Measurements from ENCODE around the gene HIRIP3.
"Not testable (repeated sequence)": the region's sequence is repeated elsewhere in the genome, so short reads cannot be mapped to it uniquely, and the experiment has no call there.

Gene HIRIP3, protein sequence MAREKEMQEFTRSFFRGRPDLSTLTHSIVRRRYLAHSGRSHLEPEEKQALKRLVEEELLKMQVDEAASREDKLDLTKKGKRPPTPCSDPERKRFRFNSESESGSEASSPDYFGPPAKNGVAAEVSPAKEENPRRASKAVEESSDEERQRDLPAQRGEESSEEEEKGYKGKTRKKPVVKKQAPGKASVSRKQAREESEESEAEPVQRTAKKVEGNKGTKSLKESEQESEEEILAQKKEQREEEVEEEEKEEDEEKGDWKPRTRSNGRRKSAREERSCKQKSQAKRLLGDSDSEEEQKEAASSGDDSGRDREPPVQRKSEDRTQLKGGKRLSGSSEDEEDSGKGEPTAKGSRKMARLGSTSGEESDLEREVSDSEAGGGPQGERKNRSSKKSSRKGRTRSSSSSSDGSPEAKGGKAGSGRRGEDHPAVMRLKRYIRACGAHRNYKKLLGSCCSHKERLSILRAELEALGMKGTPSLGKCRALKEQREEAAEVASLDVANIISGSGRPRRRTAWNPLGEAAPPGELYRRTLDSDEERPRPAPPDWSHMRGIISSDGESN

DNA sequence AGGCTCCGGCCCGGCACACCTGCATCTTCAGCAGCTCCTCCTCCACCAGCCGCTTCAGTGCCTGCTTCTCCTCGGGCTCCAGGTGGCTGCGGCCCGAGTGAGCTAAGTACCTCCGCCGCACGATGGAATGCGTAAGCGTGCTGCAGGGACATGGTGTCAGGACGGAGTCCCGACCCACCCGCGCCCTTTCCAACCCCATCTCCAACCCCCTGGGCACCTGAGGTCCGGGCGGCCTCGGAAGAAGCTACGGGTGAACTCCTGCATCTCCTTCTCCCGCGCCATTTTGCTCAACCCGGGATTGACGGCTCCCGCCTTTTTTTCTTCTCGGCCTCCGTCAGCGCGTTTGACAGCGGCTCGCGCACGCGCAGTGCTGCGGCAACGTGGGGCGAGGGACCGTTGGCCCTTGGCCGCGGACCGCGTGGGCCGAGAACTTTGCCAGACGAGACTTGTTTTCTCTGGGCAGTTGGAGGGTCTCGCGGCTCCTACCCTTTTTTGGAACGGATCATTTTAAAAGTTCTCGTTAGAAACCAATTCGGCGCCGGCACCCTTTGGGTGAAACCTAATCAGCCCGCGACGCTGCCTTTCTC is at the start of gene HIRIP3:
HIRIP3 (minus strand) TSS at position 294 of the 587 bp plus-strand sequence; CDS start at position 282, 12 bp downstream.
- DNase-seq: peak; percentile 82

DNA sequence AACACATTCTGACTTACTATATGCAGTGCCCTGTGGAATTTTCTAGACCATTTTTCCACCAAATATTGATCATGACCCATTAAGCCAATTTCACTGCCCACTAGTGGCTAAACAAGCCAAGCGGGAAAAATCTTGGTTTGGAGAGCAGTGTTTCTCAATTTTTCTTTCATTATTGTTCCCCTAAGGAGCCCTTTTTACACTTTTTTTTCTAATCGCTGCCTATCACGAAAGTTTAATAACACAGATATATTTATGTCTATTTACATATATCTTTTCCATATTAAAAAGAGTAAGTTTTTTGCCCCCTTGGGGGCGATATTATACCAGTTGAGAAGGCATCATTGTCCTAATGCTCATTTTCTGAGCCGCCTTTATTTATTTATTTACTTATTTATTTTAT is 46.4 kb upstream of the HIRIP3 start:
- DNase-seq: no peak

DNA sequence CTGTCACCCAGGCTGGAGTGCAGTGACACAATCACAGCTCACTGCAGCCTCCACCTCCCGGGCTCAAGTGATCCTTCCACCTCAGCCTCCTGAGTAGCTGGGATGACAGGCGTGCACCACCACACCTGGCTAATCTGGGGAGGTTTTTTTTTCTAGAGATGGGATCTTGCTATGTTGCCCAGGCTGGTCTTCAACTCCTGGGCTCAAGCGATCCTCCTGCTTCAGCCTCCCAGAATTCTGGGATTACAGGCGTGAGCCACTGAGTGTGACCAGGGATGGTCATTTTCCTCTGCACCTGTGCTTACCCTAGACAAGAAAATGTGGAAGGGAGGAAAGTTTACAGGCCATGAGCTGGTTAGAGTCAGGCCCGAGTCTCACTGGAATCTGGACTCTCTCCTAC is 45.3 kb upstream of the HIRIP3 start:
- not testable (repeated sequence) for DNase-seq

DNA sequence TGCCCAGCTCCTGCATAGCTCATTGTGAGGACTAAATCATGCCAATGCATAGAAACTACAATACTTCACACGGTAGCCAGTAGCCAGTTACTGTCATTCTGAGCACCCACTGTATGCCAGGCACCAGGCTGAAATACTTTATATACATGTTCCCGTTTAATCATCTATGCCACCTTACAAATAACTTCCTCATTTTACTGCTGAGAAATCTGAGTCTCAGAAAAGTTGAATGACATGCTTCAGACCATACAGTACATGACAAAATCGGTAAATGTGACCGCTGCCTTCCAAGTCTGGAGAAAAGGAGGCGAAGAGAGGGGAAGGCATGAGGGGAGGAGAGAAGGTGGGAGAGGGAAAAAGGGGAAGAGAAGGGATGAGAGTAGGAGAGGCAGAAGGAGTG is 44.8 kb upstream of the HIRIP3 start:
- no peak for DNase-seq

DNA sequence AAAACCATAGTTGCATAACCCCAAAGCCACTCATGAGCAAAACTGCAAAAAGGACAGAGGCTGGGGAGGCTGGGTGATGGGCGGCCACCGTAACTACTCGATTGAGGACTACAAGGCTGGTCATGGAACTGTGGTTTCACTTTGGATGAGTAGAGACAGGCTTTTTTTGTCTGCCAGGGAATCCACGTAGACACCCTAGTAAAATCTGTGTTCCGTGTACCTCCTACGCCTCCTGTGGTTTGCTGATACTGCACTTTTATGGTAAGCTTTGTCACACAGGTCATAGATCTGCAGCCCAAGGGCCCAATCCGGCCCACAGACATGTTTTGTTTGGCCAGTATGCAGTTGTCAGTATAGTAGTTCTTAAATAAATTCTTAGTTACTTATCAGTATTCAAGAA is 37.9 kb upstream of the HIRIP3 start:
- DNase-seq: no peak

DNA sequence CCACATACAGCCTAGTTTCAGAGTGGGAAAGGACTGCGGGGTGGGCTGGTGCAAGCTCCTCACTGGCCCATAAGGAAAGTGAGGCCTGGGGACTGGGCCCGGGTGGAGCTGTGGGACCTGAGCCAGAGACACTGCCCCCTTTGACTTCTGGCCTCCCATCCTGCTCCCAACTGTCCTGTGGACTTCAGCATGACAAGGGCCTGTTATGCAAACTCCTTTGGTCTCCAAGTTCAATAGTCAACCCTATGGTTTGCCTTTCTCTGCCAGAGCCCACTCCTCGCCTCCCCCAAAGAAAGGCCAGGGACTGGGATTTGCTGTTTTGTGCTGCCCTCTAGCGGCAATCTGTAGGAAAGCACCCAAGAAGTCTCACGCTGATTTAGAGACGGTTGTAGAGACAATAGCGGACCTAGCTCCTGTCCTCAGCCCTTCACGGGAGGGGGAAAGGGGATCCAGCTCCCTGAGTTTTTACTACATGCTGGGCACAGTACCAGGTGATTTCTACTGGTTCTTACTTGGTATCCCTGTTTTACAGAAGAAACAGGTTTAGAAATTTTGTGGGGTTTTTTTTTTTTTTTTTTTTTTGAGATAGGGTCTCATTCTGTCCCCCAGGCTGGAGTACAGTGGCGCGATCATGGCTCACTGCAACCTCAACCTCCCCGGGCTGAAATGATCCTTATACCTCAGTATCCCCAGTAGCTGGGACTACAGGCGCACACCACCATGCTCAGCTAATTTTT is 36.8 kb upstream of the HIRIP3 start:
- DNase-seq: peak; percentile 48

DNA sequence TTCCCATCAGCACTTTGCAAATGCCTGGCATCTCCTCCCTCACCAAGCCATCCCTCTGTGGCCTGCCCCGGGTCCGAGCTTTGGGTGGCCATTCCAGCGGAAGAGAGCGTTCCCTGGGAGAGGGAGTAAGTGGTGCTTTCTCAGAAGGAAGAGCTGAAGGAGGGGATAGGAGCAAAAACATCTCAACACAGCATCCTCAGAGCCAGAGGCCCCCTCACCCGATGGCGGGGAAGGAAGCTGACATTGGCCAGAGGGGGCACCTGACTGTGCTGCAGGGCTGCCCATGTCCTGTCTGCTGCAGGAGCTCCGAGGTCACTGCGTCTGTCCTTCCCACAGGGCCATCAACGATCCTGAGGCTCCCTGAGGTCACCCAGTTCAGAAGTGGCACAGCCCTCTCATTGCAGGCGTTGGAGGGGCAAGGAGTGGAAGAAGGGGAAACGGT is 36.1 kb upstream of the HIRIP3 start:
- no peak for DNase-seq

DNA sequence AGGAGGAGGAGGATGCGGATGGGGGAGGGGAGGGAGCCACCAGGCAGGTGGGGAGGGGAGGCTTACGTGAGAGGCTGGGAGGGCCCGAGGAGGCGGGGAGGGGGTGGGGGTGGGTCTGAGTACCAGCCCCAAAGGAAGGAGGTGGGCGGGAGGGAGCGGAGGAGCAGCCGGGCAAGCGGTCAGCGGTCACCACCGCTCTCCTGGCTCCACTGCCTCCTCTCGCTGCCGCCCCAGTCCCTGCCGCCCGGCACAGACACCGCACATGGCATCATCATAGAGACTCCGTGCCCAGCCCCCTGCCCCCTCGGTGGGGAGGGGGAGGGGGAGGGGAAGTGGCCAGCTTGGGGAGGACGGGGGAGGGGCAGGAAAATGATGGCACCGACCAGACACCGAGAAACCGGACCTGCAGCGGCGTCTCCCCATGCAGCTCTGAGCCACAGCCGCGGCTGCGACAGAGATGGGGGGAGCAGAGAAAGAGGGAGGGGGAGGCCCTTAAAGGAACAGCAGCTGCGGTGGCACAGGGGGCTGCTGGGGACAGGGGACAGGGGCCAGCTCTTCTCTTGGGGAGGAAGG is 35.5 kb upstream of the HIRIP3 start, which contains the start of gene TLCD3B:
TLCD3B (minus strand) TSS at position 431 of the 573 bp plus-strand sequence. CDS start 744 bp downstream, outside the sequence.
- DNase-seq: no peak

DNA sequence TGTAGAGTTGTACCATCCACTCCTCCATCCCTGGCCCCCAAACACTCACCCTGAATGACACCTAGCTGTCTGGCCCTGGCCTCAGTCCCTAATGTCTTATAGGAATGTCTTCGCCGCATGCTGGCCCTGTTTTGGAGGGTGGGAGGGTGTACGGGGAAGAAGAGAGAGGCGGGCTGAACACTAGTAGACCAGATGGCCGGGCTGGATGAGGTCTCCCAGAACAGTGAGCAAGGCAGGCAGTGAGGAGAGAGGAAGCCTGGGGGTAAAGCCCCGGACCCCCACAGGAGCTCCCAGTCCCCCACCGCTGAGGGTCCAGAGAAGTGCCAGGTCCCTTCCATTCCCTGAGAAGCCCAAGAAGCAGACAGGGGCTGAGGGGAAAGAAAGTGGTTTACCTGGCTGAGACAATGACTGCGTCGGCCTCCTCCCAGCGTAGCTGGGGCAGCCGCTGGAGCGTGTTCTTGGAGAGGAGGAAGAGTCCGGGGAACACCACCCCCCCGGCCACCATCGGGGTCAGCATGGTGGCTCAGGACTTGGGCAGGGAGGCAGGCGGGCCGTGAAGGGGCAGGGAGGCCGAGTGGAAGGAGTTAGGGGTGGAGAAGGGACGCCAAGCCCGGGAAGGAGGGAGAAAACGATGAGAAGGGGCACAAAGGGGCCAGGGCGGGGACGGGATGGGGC is 34.7 kb upstream of the HIRIP3 start:
- DNase-seq: no peak

DNA sequence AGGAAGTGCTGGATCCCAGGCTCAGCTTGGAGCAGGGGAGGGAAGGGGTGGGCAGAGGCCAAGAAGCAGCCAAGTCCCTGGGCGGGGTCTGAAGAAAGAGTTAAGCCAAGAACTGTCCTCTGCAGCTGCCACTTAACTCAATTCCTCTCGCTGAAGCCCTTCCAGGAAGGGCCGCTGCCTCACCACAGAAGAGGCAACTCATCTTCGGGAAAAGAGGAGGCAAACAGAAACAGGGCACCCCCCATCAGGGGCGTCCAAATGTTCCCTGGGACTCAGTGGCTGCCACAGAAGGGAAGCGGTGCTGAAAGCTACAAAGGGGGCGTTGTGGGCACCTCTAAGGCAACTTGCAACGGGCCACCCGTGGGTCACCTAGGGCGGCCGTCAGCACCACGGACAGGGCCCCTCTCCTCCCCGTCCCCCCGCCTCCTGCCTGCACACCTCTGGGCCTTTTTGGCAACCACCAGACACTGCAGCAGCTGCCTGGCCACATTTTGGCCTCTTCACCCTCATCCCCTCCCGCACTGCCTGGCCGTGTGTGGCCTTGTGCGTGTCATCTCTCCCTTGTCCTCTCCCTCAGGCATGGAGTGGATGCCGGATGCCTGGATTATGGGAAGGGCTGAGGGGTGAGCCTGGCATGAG is 33.1 kb upstream of the HIRIP3 start:
- DNase-seq: no peak

DNA sequence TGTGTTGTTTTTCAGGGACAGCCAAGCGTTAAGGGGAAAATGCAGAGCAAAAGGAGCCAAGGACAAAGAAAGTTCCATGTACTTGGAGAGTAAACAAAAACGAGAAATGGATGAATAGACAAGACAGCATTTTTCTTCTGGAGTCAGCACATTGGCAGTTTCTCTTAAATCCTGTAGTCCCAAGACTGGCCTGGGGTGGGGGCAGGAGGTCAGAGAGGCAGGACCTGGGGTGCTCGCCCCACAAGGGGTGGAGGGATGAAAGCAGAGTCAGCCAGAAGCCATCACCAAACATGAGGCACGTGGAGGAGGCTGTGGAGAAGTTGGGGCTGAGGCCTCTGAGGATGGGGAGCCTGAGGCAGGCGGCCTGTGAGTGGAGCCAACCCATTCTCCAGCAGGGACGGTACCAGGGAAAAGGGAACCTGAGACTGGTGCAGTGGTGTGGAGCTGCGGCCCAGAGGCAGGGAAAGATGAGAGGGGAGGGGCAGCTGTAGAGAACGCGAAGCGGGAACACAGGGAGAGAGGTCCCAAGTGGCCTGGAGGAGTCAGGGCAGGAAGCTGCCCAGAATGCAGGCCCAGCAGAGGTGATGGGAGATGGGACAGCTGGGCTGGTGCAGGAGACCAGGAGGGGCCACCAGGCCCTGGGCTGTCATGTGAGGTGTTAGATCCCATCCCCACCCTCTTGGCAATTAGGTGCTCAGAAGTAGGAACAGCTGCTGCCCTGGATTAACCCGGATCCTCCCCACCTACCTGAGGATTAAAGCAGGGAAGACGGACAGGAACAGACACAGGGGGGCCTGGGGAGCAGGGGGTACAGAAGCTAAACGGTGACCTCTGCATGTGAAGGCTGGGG is 32.4 kb upstream of the HIRIP3 start:
- no peak for DNase-seq

DNA sequence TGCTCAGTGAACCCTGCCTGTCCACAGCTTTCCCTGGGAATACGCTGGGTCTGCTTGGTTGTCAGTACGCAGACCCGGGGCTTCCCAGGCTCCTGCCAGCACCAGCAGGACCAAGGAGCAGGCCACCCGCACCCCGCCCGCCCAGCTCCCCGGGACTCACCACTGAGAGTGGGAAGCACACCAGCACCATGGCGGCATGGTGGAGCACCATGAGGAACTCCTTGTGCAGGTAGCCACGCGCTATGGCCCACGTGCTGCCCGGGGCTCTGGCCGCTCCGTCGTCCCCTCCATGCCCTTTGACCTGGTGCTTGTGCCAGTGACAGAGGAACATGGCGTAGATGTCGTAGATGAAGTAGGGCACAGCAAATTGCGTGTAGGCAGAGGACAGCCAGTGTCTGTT is 31.0 kb upstream of the HIRIP3 start:
- DNase-seq: no peak

DNA sequence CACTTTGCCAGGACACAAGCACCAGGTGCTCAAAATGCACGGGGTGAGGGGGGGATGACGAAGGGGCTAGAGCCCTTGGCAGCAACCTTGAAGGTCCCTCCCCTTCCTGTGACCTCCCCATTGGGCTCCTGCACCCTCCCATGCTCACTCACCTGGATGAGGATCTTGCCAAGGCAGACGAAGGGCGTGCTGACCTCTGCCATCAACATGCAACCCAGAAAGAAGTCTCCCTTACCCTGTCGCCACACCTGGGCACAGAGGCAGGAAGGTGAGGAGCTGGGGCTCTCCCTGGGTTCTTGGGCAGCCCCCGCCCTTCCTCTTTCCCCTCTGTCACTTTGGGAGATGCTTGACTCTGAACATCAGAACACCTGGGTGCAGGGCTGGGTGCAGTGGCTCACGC is 30.2 kb upstream of the HIRIP3 start:
- no peak for DNase-seq

DNA sequence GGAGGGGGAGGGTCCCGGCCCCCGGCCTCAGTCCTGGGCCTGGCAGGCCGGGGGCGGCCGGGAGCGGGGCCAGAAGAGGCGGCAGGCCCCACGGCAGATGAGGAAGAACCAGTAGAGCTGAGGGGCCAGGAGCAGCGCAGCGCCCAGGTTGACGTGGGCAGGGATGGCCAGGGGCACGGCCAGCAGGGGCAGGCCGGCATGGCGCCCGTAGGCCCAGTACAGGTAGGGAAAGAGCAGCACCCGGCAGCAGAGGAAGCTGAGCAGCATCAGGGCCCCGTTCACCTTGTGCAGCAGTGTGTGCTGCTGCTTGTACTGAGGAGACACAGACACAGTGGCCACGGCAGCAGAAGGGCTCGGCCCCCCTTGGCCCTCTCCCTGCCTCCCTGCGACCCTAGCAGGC is 29.7 kb upstream of the HIRIP3 start:
- no peak for DNase-seq

DNA sequence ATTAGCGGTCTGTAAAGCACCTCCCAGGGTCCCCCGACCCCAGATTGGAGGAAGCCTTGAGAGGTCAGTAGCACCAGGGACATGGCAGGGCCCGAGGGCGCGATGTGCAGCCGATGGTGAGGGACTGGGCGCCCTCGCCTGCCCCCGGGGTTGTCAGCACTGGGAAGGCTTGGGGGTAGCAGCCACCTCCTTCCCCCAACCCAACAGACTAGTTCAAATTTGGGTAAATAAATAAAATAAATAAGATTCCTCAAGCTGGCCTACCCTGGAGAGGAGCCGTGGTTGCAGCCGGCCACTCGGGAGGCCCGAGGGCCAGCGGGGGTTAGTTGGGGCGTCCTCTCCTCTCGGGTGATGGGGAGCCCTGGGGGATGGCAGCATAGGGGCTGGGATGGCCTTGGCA is 29.0 kb upstream of the HIRIP3 start:
- no peak for DNase-seq

DNA sequence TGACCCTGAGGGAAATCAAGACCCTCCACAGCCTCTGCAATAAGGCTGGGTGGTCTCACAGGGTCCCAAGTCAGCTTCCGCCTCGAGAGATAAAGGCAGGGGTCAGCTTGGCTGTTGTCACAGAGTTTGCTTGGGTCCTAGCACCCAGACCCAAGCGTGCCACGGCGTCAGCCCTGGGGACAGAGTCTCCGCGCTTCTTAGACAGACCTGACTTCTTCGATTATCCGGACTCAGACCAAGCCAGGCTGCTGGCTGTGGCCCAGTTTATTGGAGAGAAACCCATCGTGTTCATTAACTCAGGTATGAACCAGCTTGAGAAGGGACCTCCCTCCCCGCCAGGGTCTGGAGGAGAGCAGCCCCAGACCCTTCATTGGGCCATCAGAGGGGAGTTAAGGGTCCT is 28.2 kb upstream of the HIRIP3 start:
- DNase-seq: no peak

DNA sequence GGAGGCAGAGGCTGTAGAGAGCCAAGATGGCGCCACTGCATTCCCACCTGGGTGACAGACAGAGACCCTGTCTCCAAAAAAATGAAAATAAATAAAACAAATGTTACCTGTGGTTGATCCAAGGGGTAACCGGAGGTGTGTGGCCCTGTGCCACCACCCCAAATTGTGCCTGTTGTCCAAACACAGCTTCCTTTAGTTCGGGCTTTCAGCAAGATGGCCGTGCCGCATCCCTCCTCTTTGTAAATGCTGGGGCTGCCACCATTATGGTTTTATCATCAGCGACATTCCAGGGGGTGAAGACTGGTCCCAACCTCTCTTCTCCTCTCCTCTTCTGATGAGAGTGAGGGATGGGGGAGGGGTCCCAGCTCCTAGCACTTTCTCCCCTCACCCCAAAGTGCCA is 27.5 kb upstream of the HIRIP3 start, which contains the start of gene C16orf92:
C16orf92 (plus strand) TSS at position 312 of the 400 bp plus-strand sequence. CDS start 143 bp downstream, outside the sequence.
- no peak for DNase-seq

DNA sequence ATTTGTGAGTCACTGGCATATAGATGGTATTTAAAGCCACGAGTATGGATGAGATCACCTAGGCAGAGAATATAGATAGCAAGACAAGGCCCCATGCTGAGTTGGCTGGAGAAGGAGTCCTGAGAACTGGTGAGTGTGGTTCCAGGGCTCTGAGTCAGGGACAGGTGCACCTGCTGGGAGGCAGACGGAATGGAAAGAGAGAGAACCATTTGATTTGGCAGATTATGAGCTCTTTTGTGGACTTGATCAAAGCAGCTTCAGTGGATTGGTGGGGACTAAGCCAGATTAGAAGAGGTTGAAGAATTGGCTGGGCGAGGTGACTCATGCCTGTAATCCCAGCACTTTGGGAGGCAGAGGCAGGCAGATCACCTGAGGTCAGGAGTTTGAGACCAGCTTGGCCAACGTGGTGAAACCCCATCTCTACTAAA is 23.3 kb upstream of the HIRIP3 start:
- DNase-seq: no peak

DNA sequence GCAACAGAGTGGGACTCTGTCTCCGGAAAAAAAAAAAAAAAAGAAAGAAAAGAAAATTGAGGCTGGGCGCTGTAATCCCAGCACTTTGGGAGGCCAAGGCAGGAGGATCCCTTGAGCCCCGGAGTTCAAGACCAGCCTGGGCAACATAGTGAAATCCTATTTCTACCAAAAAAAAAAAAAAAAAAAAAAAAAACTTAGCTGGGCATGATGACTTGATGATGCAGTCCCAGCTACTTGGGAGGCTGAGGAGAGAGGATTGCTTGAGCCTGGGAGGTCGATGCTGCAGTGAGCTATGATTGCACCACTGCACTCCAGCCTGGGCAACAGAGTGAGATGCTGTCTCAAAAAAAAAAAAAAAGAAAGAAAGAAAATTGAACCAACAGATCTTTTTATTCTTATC is 22.5 kb upstream of the HIRIP3 start:
- not testable (repeated sequence) for DNase-seq

DNA sequence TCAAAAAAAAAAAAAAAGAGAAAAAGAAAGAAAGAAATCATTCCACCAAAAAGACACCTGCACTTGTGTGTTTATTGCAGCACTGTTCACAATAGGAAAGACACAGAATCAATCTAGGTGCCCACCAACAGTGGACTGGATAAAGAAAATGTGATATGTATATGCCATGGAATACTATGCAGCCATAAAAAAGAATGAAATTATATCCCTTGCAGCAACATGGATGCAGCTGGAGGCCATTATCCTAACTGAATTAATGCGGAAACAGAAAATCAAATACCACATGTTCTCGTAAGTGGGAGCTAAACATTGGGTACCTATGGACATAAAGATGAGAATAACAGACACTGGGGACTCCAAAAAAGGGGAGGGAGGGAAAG is 21.9 kb upstream of the HIRIP3 start:
- DNase-seq: no peak

Data from GDM1 (cell line).